ENCODE data around the gene POLR1A.

POLR1A gene

DNA sequence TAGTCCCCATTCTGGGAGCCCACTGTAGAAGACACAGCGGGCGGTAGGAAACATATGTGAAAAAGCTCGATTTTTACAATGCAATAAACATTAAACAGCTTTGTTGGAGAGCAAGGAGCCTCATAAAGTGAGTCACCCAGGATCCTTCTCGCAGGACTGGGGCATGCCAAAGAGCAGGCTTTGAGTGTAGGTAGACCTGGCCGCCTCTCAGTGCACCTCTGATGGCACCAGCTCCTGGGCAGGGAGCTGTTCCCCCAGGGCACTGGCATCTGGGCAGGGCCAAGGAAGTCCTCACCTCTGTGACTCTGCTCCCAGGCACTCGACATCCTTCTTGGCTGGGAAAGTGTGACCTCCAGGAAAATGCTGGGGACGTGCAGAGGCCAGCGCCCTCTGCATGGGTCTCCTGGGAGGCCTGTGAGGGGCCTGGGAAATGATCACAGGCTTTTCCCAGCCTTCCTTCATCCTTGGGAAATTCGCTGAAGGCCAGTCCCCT is 94.2 kb downstream of the POLR1A start:
- no peak for TF ChIP-seq CTCF (IDR thresholded peaks at IDR 0.05; ENCODE audit: control insufficient read depth, extremely low read depth, insufficient read depth)
- H3K4me3 ChIP-seq (ENCODE audit: low read depth, low read length) = no peak overlapping the region
- peak; percentile 57 for DNase-seq (ENCODE audit: low read depth)

- no peak for TF ChIP-seq CTCF (IDR thresholded peaks at IDR 0.05; ENCODE audit: control insufficient read depth, extremely low read depth, insufficient read depth)
- no peak overlapping the region for H3K4me3 ChIP-seq (ENCODE audit: low read depth, low read length)
- no peak for DNase-seq (ENCODE audit: low read depth)
Observed at GRCh38 chr2:86010083-86010482, 95.6 kb downstream of the POLR1A start.

DNA sequence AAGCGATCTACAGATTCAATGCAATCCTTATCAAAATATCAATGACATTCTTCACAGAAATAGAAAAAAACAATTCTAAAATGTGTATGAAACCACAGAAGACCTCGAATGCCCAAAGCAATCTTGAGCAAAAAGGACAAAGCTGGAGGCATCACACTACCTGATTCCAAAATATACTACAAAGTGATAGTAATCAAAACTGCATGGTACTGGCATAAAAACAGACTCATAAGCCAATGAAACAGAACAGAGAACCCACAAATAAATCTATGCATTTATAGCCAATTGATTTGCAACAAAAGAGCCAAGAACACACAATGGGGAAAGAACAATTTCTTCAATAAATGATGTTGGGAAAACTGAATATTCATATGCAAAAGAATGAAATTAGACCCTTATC is 99.2 kb downstream of the POLR1A start:
- no peak overlapping the region for H3K4me3 ChIP-seq (ENCODE audit: low read depth, low read length)
- TF ChIP-seq CTCF (IDR thresholded peaks at IDR 0.05; ENCODE audit: control insufficient read depth, extremely low read depth, insufficient read depth) = no peak
- no peak for DNase-seq (ENCODE audit: low read depth)

DNA sequence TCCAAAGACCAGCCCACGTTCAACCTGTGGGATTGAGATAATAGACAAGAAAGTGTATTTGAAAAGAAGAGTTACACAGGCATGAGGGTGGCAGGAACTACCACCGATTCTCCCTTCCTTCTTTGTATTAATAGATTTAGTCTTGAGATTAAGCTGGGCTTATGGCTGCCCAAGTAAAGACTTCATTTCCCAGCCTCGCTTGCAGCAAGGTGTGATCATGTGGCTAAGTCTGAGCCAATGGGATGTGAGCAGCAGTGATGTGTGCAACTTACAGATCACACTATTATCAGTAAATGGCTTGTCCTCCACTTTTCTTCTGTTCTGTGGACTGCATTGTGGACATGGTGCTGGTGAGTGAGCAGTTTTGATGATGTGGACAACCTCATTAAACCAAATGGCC is 101.7 kb downstream of the POLR1A start:
- no peak overlapping the region for H3K4me3 ChIP-seq (ENCODE audit: low read depth, low read length)
- TF ChIP-seq CTCF (IDR thresholded peaks at IDR 0.05; ENCODE audit: control insufficient read depth, extremely low read depth, insufficient read depth) = no peak
- DNase-seq (ENCODE audit: low read depth) = no peak

DNA sequence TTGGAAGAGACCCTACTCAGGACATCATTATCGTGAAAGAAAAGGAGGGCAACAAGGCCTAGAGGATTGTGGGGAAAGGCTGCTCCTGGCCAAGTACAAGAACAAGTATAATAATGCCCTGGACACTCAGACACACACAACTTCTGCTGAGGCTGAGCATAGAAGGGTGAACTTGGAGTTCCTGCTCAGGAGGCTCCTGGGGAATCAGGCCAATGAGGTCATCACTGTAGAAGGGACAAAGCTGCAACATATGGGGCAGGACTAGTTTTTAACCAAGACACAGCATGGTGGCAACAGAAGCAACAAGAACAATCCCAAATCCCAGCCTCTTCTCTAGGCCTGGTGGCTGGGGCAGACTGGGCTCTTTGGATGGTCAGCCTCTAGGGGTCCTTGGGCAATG is 102.6 kb downstream of the POLR1A start:
- no peak for TF ChIP-seq CTCF (IDR thresholded peaks at IDR 0.05; ENCODE audit: control insufficient read depth, extremely low read depth, insufficient read depth)
- DNase-seq (ENCODE audit: low read depth) = no peak
- H3K4me3 ChIP-seq (ENCODE audit: low read depth, low read length) = no peak overlapping the region

DNA sequence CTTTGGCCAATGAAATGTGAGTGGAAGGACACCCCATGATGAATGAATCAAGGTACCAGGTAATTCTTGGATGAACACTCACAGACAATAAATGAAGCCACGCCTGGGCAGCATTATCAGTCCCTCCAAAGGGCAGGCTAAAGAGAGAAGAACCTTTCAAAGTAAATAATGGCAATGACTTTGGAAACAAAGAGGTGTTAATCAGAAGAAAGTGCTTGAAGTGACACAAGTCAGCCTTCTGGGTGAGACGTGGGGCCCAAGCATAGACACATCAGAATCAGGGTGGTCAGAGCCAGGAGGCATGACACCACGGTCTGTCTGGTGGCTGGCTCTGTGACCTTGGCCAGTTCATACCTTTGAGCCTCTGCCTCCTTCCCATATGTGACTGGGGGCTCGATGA is 103.3 kb downstream of the POLR1A start:
- no peak for DNase-seq (ENCODE audit: low read depth)
- no peak overlapping the region for H3K4me3 ChIP-seq (ENCODE audit: low read depth, low read length)
- TF ChIP-seq CTCF (IDR thresholded peaks at IDR 0.05; ENCODE audit: control insufficient read depth, extremely low read depth, insufficient read depth) = no peak

DNA sequence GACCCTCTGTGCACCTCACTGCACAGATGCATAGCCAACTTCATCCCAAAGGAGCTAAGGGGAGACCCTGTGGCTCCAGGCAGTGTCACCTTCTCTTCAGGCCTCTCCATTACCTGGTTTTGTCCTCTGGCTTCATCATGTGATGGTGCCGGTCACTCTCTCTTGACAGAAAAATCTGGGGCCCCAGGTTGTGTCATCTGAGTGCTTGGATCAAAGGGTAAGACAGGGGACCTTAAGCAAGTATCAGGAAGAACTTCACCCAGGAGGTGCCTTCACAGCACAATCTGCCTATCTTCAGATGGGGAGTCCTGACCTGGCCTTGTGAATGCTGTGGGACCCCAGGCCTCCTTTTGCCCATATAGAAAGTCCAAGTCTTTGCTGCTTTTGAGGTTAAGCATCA is 104.4 kb downstream of the POLR1A start:
- no peak for TF ChIP-seq CTCF (IDR thresholded peaks at IDR 0.05; ENCODE audit: control insufficient read depth, extremely low read depth, insufficient read depth)
- no peak for DNase-seq (ENCODE audit: low read depth)

More for the DNA sequence above, 104.4 kb downstream of the POLR1A start:
- no peak overlapping the region for H3K4me3 ChIP-seq (ENCODE audit: low read depth, low read length)
